NT2/D1 (cell line): Measurements from ENCODE around the gene MORF4L1.

Source experiments
- SUZ12 ChIP-seq: IDR thresholded peaks from 2 replicates; pipeline ENCODE4 v1.6.1; 2011; ENCODE audit not compliant: insufficient read length, insufficient read depth; ENCODE audit errors: extremely low read depth
- ZNF274 ChIP-seq: IDR thresholded peaks from 2 replicates; pipeline ENCODE4 v1.6.1; 2011; ENCODE audit warnings: mild to moderate bottlenecking, low read depth, low read length

DNA sequence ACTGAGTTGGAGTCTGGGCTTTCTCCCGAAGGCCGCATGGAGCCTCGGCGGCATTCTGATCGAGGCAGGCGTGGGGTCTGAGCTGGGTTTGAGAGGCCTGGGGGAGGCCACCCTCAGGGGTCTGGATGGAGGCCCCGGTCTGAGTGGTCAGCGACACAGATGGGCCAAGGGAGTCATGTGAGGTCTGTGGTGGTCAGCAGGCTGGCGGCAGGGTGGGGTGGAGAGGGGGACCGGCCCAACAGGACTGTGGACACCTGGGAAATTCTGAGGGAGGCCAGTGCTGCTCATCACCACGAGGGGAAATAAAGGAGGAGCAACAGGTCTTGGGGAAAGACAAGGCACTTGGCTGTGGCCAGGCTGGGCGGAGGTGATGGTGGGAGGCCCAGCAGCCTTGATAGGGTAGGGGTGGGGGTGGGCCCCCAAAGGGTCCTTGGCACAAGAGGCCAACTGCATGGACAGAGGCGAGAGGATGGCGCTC, 56.0 kb downstream of the MORF4L1 start:
- TF ChIP-seq SUZ12 (no peak), ZNF274 (no peak)
